Spleen (tissue), 11 donors: ENCODE results near the gene MAN1C1. TPM values are rescaled to one million over a fixed set of nuclear protein-coding genes. Genes with fewer than 3 reads are reported as not detected.

Source experiments
- DNase-seq: peaks from one replicate; pipeline ENCODE4 v3.0.0-alpha.2; 2020
- H3K27ac ChIP-seq, 8 donors: fragments of 200-600 bp; sonication (generic) in 7 of 8; 1 replicate in 4 of 8; 2 replicates in 4 of 8; pipeline versions ENCODE4 v1.5.0 to v1.8.0; 2016 to 2021; ENCODE audit warnings: inconsistent platforms in 4 of 8, mild to moderate bottlenecking in 4 of 8, moderate library complexity in 1 of 8
- H3K27me3 ChIP-seq, 7 donors: fragments of 200-600 bp; sonication (generic) in 6 of 7; replicated peaks in 1 of 7; 1 replicate in 4 of 7; 2 replicates in 3 of 7; pipeline versions ENCODE4 v1.5.0 to v1.8.0; 2016 to 2021; ENCODE audit warnings: inconsistent platforms in 3 of 7, mild to moderate bottlenecking in 1 of 7
- H3K36me3 ChIP-seq, 6 donors: fragments of 200-600 bp; sonication (generic) in 5 of 6; 1 replicate in 4 of 6; 2 replicates in 2 of 6; pipeline versions ENCODE4 v1.5.0 to v1.8.0; 2016 to 2021; ENCODE audit warnings: inconsistent platforms in 2 of 6
- H3K4me1 ChIP-seq, 6 donors: fragments of 200-600 bp; sonication (generic) in 5 of 6; 1 replicate in 3 of 6; 2 replicates in 3 of 6; pipeline versions ENCODE4 v1.5.0 to v1.8.0; 2016 to 2021; ENCODE audit warnings: inconsistent platforms in 3 of 6
- H3K4me3 ChIP-seq, 8 donors: fragments of 200-600 bp; sonication (generic) in 7 of 8; 1 replicate in 4 of 8; 2 replicates in 4 of 8; pipeline versions ENCODE4 v1.5.0 to v1.8.0; 2016 to 2021; ENCODE audit warnings: inconsistent platforms in 4 of 8, mild to moderate bottlenecking in 4 of 8, moderate library complexity in 2 of 8
- H3K9me3 ChIP-seq, 8 donors: fragments of 200-600 bp; sonication (generic) in 7 of 8; 1 replicate in 4 of 8; 2 replicates in 4 of 8; pipeline versions ENCODE4 v1.5.0 to v1.8.0; 2016 to 2021; ENCODE audit warnings: inconsistent platforms in 4 of 8
- CTCF ChIP-seq, 11 experiments: fragments of 200-600 bp in 7 of 11; fragments of 450-650 bp in 4 of 11; sonication (generic) in 4 of 11; IDR thresholded peaks in 8 of 11; conservative IDR thresholded peaks in 3 of 11; 1 replicate in 7 of 11; 2 replicates in 4 of 11; pipeline versions ENCODE4 v1.4.0 to v1.8.0; 2016 to 2021; ENCODE audit warnings: antibody characterized with exemption in 11 of 11, inconsistent platforms in 4 of 11, mild to moderate bottlenecking in 1 of 11
- POLR2A ChIP-seq, 3 donors: fragments of 450-650 bp; IDR thresholded peaks; one replicate each; pipeline ENCODE4 v1.5.1; 2017; ENCODE audit warnings: antibody characterized with exemption in 3 of 3, mild to moderate bottlenecking in 1 of 3
- POLR2AphosphoS5 ChIP-seq, 3 donors: sonication (generic); formaldehyde crosslinking; IDR thresholded peaks; one replicate each; pipeline ENCODE4 v1.5.1; 2017; ENCODE audit warnings: antibody characterized with exemption in 3 of 3
- WGBS, 5 donors: extraction: QIAGEN DNeasy Blood & Tissue Kit in 3 of 5; methylation state at CpG; one replicate each; pipeline versions ENCODE4 v1.1.5 to v1.1.7; 2013 to 2018; 5-methylcytosine and 5-hydroxymethylcytosine counted together
- intact Hi-C: fragments of 100-400 bp; cut with DNase I; formaldehyde crosslinking; loops from one replicate; pipeline ENCODE4 v1.15.0; 2023; ENCODE audit warnings: low total_unique reads
- polyA plus RNA-seq, 3 donors: library from polyadenylated mRNA; stranded (reverse); fragments of 200-250 nt; gene quantifications; one replicate each; pipeline ENCODE4 v1.2.1, GENCODE V29; 2013
- total RNA-seq, 7 donors: library from RNA; depleted of rRNA in 3 of 7; stranded (reverse); fragments of >200 nt in 3 of 7; fragmentation: NEBNext Ultra II Directional in 4 of 7; extraction: Animal tissue kit (Norgen Biotek cat#: 25700) in 4 of 7; gene quantifications; one replicate each; pipeline versions ENCODE4 v1.1.0 to v1.2.1, GENCODE V29; 2016 to 2021
- donor health status: healthy with polysubstance abuse.
- donor health status: DM: no; HTN: no; CAD: no; lungs with moderate emphysema.
- donor health status: DM: no; HTN: no; CAD: no.
- donor health status: Bipolar disorder and iron deficiency.
- donor health status: healthy.
- donor health status: DM: no; HTN: no; CAD: no.
- donor health status: DM: yes; HTN: yes; CAD: no.

The MAN1C1 gene
- total and polyA plus RNA-seq, 10 donors, result 4.6 to 54.3 (median 41.1) TPM

GRCh38 chr1:25758466-25759070 lies 142.0 kb downstream of the MAN1C1 start:
- WGBS, 5 donors, result 95 to 98% (median 96%) methylated on average over 13 to 15 of the region's 15 CpGs
- peaks cover 0 to 35% (median 0%) of the 10 kb centered on the region in 6 donors for H3K36me3 ChIP-seq
- H3K27ac ChIP-seq, result no peak overlapping the region
- peaks cover 0 to 23% (median 7%) of the 10 kb centered on the region in 6 donors for H3K4me1 ChIP-seq
- TF ChIP-seq POLR2A (IDR thresholded peaks at IDR 0.05), result no peak
- TF ChIP-seq POLR2AphosphoS5 (IDR thresholded peaks at IDR 0.05), result no peak
- no peak for TF ChIP-seq CTCF (IDR thresholded peaks at IDR 0.05 in 8 of 11, conservative IDR thresholded peaks at IDR 0.05 in 3 of 11)
- no peak for DNase-seq
- no peaks in the 10 kb centered on the region for H3K9me3 ChIP-seq
- no peak overlapping the region for H3K4me3 ChIP-seq
- no peaks in the 10 kb centered on the region for H3K27me3 ChIP-seq
- intact Hi-C loops, result no loop called here

- Histone ChIP-seq H3K36me3 (peaks cover 0 to 36% (median 5%) of the 10 kb centered on the region in 6 donors), H3K4me3 (no peak overlapping the region), H3K27me3 (no peaks in the 10 kb centered on the region), H3K4me1 (peaks cover 0 to 19% (median 7%) of the 10 kb centered on the region in 6 donors), H3K9me3 (no peaks in the 10 kb centered on the region), H3K27ac (no peak overlapping the region)
- 78 to 88% (median 88%) methylated on average over 11 of the region's 11 CpGs for WGBS, 5 donors
- TF ChIP-seq POLR2A (IDR thresholded peaks at IDR 0.05), result no peak
- no peak for TF ChIP-seq CTCF (IDR thresholded peaks at IDR 0.05 in 8 of 11, conservative IDR thresholded peaks at IDR 0.05 in 3 of 11)
- no peak for TF ChIP-seq POLR2AphosphoS5 (IDR thresholded peaks at IDR 0.05)
- DNase-seq, result no peak
- intact Hi-C loops, result no loop called here
Observed at GRCh38 chr1:25760122-25760719, 143.6 kb downstream of the MAN1C1 start.

- TF ChIP-seq POLR2AphosphoS5 (IDR thresholded peaks at IDR 0.05) (no peak), CTCF (IDR thresholded peaks at IDR 0.05 in 8 of 11, conservative IDR thresholded peaks at IDR 0.05 in 3 of 11) (no peak), POLR2A (IDR thresholded peaks at IDR 0.05) (no peak)
- Histone ChIP-seq H3K9me3 (no peaks in the 10 kb centered on the region), H3K27me3 (no peaks in the 10 kb centered on the region), H3K4me3 (no peak overlapping the region), H3K27ac (no peak overlapping the region), H3K36me3 (peaks cover 0 to 35% (median 5%) of the 10 kb centered on the region in 6 donors), H3K4me1 (peaks cover 2 to 19% (median 9%) of the 10 kb centered on the region in 6 donors)
- DNase-seq, result no peak
- intact Hi-C loops, result no loop called here
- 70 to 90% (median 80%) methylated on average over 5 of the region's 5 CpGs for WGBS, 5 donors
Observed at GRCh38 chr1:25760871-25761270, 144.3 kb downstream of the MAN1C1 start.

GRCh38 chr1:25763493-25763892 lies 146.9 kb downstream of the MAN1C1 start:
- no peak overlapping the region for H3K4me3 ChIP-seq
- peaks cover 0 to 22% (median 14%) of the 10 kb centered on the region in 6 donors for H3K4me1 ChIP-seq
- H3K36me3 ChIP-seq, result peaks cover 0 to 38% (median 5%) of the 10 kb centered on the region in 6 donors
- no peaks in the 10 kb centered on the region for H3K9me3 ChIP-seq
- no peaks in the 10 kb centered on the region for H3K27me3 ChIP-seq
- 76 to 86% (median 79%) methylated on average over 7 to 10 of the region's 10 CpGs for WGBS, 5 donors
- intact Hi-C loops, result no loop called here
- H3K27ac ChIP-seq, result no peak overlapping the region
- DNase-seq, result no peak
- TF ChIP-seq POLR2AphosphoS5 (IDR thresholded peaks at IDR 0.05) (no peak), POLR2A (IDR thresholded peaks at IDR 0.05) (no peak), CTCF (IDR thresholded peaks at IDR 0.05 in 8 of 11, conservative IDR thresholded peaks at IDR 0.05 in 3 of 11) (no peak)
